BLaER1 treated with 17β-estradiol and CSF1 and Interleukin-3, amounts not matched to agents 10 nM and 100 nM (cell line): ENCODE results near the gene HOPX.
A peak's percentile ranks its signal among the peaks of the same experiment; 100 is the strongest.

Source experiments
- H3K27ac ChIP-seq, 11 experiments: shearing (Covaris generic); formaldehyde crosslinking; 2 replicates each; pipeline ENCODE4 v1.8.1; 2022
- H3K27me3 ChIP-seq, 11 experiments: shearing (Covaris generic); formaldehyde crosslinking; 2 replicates each; pipeline ENCODE4 v1.8.1; 2022
- H3K36me3 ChIP-seq, 11 experiments: shearing (Covaris generic); formaldehyde crosslinking; 2 replicates each; pipeline ENCODE4 v1.8.1; 2022
- H3K4me1 ChIP-seq, 10 experiments: shearing (Covaris generic); formaldehyde crosslinking; 2 replicates each; pipeline ENCODE4 v1.8.1; 2022
- H3K4me2 ChIP-seq, 11 experiments: shearing (Covaris generic); formaldehyde crosslinking; 2 replicates each; pipeline ENCODE4 v1.8.1; 2022
- H3K4me3 ChIP-seq, 10 experiments: shearing (Covaris generic); formaldehyde crosslinking; 2 replicates each; pipeline ENCODE4 v1.8.1; 2022
- H3K9ac ChIP-seq, 11 experiments: shearing (Covaris generic); formaldehyde crosslinking; 2 replicates each; pipeline ENCODE4 v1.8.1; 2022
- H3K9me3 ChIP-seq, 11 experiments: shearing (Covaris generic); formaldehyde crosslinking; replicated peaks in 1 of 11; 2 replicates each; pipeline ENCODE4 v1.8.1; 2022
- H4K20me1 ChIP-seq, 11 experiments: shearing (Covaris generic); formaldehyde crosslinking; 2 replicates each; pipeline ENCODE4 v1.8.1; 2022
- Cebpa-rat ChIP-seq, 11 experiments: shearing (Covaris generic); IDR thresholded peaks; 2 replicates each; pipeline ENCODE4 v1.8.1; 2022

HOPX gene

GRCh38 chr4:56662782-56663468 lies 18.2 kb downstream of the HOPX start:
- no peak overlapping the region for H3K4me2 ChIP-seq
- peaks cover 17 to 32% (median 21%) of the 10 kb centered on the region in 11 experiments for H3K27me3 ChIP-seq
- no peaks in the 10 kb centered on the region for H3K36me3 ChIP-seq
- H4K20me1 ChIP-seq: peaks cover 0 to under 1% (median 0%) of the 10 kb centered on the region in 11 experiments; a peak in 1 of 22 replicates
- H3K9ac ChIP-seq: no peak overlapping the region
- H3K4me3 ChIP-seq: no peak overlapping the region
- H3K4me1 ChIP-seq: peaks cover 0 to 15% (median 9%) of the 10 kb centered on the region in 10 experiments; a peak in 13 of 20 replicates
- H3K27ac ChIP-seq: no peak overlapping the region
- no peak for TF ChIP-seq Cebpa-rat (IDR thresholded peaks at IDR 0.05)
- peaks cover 0 to 7% (median 0%) of the 10 kb centered on the region in 11 experiments; a peak in 6 of 22 replicates for H3K9me3 ChIP-seq

- peaks cover 0 to 20% (median 0%) of the 10 kb centered on the region in 11 experiments; a peak in 7 of 22 replicates for H4K20me1 ChIP-seq
- no peaks in the 10 kb centered on the region for H3K36me3 ChIP-seq
- H3K27ac ChIP-seq: no peak overlapping the region
- no peak overlapping the region for H3K4me3 ChIP-seq
- H3K9me3 ChIP-seq: peaks cover 0 to 12% (median 0%) of the 10 kb centered on the region in 11 experiments; a peak in 6 of 22 replicates
- no peak overlapping the region for H3K4me2 ChIP-seq
- H3K27me3 ChIP-seq: peaks cover 47 to 62% (median 51%) of the 10 kb centered on the region in 11 experiments
- TF ChIP-seq Cebpa-rat (IDR thresholded peaks at IDR 0.05): no peak
- H3K9ac ChIP-seq: no peak overlapping the region
- H3K4me1 ChIP-seq: peaks cover 12 to 39% (median 30%) of the 10 kb centered on the region in 10 experiments; a peak in 19 of 20 replicates
These were observed 21.1 kb downstream of the HOPX start for GRCh38 chr4:56659946-56660345.

- no peak overlapping the region for H3K27ac ChIP-seq
- H3K4me3 ChIP-seq: no peak overlapping the region
- H3K27me3 ChIP-seq: peaks cover 61 to 76% (median 65%) of the 10 kb centered on the region in 11 experiments
- H3K36me3 ChIP-seq: no peaks in the 10 kb centered on the region
- no peak for TF ChIP-seq Cebpa-rat (IDR thresholded peaks at IDR 0.05)
- peaks cover 0 to 23% (median 0%) of the 10 kb centered on the region in 11 experiments; a peak in 7 of 22 replicates for H4K20me1 ChIP-seq
- peaks cover 26 to 50% (median 38%) of the 10 kb centered on the region in 10 experiments for H3K4me1 ChIP-seq
- H3K9ac ChIP-seq: no peak overlapping the region
- peaks cover 0 to 12% (median 0%) of the 10 kb centered on the region in 11 experiments; a peak in 6 of 22 replicates for H3K9me3 ChIP-seq
- H3K4me2 ChIP-seq: peak overlapping the region in 9 of 11 experiments; percentile 1 to 49 (median 27); a peak in 14 of 22 replicates
These were observed 22.6 kb downstream of the HOPX start for GRCh38 chr4:56658528-56658927.

- Histone ChIP-seq H3K27ac (no peak overlapping the region), H3K4me2 (peak overlapping the region in 6 of 11 experiments; percentile 6 to 37 (median 28); a peak in 9 of 22 replicates), H3K4me1 (peaks cover 30 to 57% (median 44%) of the 10 kb centered on the region in 10 experiments), H3K27me3 (peaks cover 63 to 83% (median 72%) of the 10 kb centered on the region in 11 experiments), H4K20me1 (peaks cover 0 to 23% (median 0%) of the 10 kb centered on the region in 11 experiments; a peak in 7 of 22 replicates), H3K9ac (no peak overlapping the region), H3K9me3 (peaks cover 0 to 12% (median 0%) of the 10 kb centered on the region in 11 experiments; a peak in 6 of 22 replicates), H3K4me3 (no peak overlapping the region), H3K36me3 (no peaks in the 10 kb centered on the region)
- no peak for TF ChIP-seq Cebpa-rat (IDR thresholded peaks at IDR 0.05)
These were observed 23.3 kb downstream of the HOPX start for GRCh38 chr4:56657818-56658217.

- peaks cover 0 to 23% (median 0%) of the 10 kb centered on the region in 11 experiments; a peak in 7 of 22 replicates for H4K20me1 ChIP-seq
- H3K9ac ChIP-seq: no peak overlapping the region
- TF ChIP-seq Cebpa-rat (IDR thresholded peaks at IDR 0.05): no peak
- H3K36me3 ChIP-seq: no peaks in the 10 kb centered on the region
- no peak overlapping the region for H3K27ac ChIP-seq
- H3K4me2 ChIP-seq: peak overlapping the region in 2 of 11 experiments; percentile 6 to 37; a peak in 3 of 22 replicates
- no peak overlapping the region for H3K4me3 ChIP-seq
- peaks cover 30 to 57% (median 44%) of the 10 kb centered on the region in 10 experiments for H3K4me1 ChIP-seq
- peaks cover 63 to 84% (median 76%) of the 10 kb centered on the region in 11 experiments for H3K27me3 ChIP-seq
- H3K9me3 ChIP-seq: peaks cover 0 to 12% (median 0%) of the 10 kb centered on the region in 11 experiments; a peak in 6 of 22 replicates
These were observed 24.0 kb downstream of the HOPX start for GRCh38 chr4:56657128-56657527.

GRCh38 chr4:56656346-56656643 lies 24.8 kb downstream of the HOPX start:
- Histone ChIP-seq H3K27me3 (peaks cover 63 to 84% (median 76%) of the 10 kb centered on the region in 11 experiments), H3K4me1 (peaks cover 30 to 57% (median 44%) of the 10 kb centered on the region in 10 experiments), H3K27ac (no peak overlapping the region; a peak in 1 of 22 replicates), H3K9ac (peak overlapping the region in 8 of 11 experiments; percentile 38 to 75 (median 58); a peak in 13 of 22 replicates), H3K9me3 (peaks cover 0 to 12% (median 0%) of the 10 kb centered on the region in 11 experiments; a peak in 6 of 22 replicates), H3K36me3 (no peaks in the 10 kb centered on the region), H4K20me1 (peaks cover 0 to 23% (median 0%) of the 10 kb centered on the region in 11 experiments; a peak in 7 of 22 replicates), H3K4me2 (peak overlapping the region; percentile 90 to 100 (median 98)), H3K4me3 (peak overlapping the region; percentile 54 to 73 (median 63))
- no peak for TF ChIP-seq Cebpa-rat (IDR thresholded peaks at IDR 0.05)

GRCh38 chr4:56655627-56656345 lies 25.3 kb downstream of the HOPX start:
- Histone ChIP-seq H3K9ac (peak overlapping the region in 10 of 11 experiments; percentile 26 to 75 (median 55); a peak in 19 of 22 replicates), H3K4me3 (peak overlapping the region; percentile 54 to 73 (median 63)), H3K9me3 (peaks cover 0 to 12% (median 0%) of the 10 kb centered on the region in 11 experiments; a peak in 6 of 22 replicates), H3K36me3 (no peaks in the 10 kb centered on the region), H4K20me1 (peaks cover 0 to 23% (median 0%) of the 10 kb centered on the region in 11 experiments; a peak in 7 of 22 replicates), H3K4me2 (peak overlapping the region; percentile 90 to 100 (median 98)), H3K27me3 (peaks cover 63 to 80% (median 75%) of the 10 kb centered on the region in 11 experiments), H3K4me1 (peaks cover 30 to 61% (median 45%) of the 10 kb centered on the region in 10 experiments), H3K27ac (no peak overlapping the region; a peak in 1 of 22 replicates)
- TF ChIP-seq Cebpa-rat (IDR thresholded peaks at IDR 0.05): no peak

GRCh38 chr4:56655209-56655626 lies 25.9 kb downstream of the HOPX start:
- Histone ChIP-seq H3K9me3 (peaks cover 0 to 12% (median 0%) of the 10 kb centered on the region in 11 experiments; a peak in 6 of 22 replicates), H3K36me3 (no peaks in the 10 kb centered on the region), H3K4me1 (peaks cover 36 to 67% (median 49%) of the 10 kb centered on the region in 10 experiments), H3K27ac (no peak overlapping the region), H4K20me1 (peaks cover 0 to 23% (median 0%) of the 10 kb centered on the region in 11 experiments; a peak in 7 of 22 replicates), H3K27me3 (peaks cover 63 to 79% (median 73%) of the 10 kb centered on the region in 11 experiments), H3K4me2 (peak overlapping the region; percentile 90 to 100 (median 98)), H3K4me3 (peak overlapping the region; percentile 54 to 73 (median 63)), H3K9ac (peak overlapping the region in 10 of 11 experiments; percentile 26 to 75 (median 55); a peak in 12 of 22 replicates)
- no peak for TF ChIP-seq Cebpa-rat (IDR thresholded peaks at IDR 0.05)
